ENCODE measurements around the gene PPP4R2. TPM values are rescaled to one million over a fixed set of nuclear protein-coding genes. Genes with fewer than 3 reads are reported as not detected.

PPP4R2 gene
- total RNA-seq, 3 donors from 2014 or later = 34.6 to 71.4 (median 49.2) TPM

DNA sequence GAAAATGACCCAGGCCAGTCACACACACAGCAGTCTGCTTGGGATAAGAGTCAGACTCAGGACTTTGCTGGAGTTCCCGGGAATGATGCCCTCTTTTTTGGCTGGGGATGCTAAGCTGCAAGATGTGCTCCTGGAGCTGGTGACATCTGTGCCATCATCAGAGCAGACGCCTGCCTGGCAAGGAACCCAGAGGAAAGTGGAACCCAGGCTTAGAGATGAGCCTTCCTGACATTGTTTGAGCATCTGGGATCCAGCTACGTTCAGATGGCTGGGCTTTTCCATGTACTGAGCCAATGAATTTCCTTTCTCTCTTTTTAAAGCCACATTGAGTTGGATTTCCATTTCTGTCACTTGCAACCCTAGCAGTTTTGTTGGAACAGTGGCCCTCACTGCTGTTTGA, 118.1 kb downstream of the PPP4R2 start:
- H3K36me3 ChIP-seq = no peaks in the 10 kb centered on the region
- TF ChIP-seq POLR2AphosphoS5 (IDR thresholded peaks at IDR 0.05) = no peak
- TF ChIP-seq, protein P1, sequence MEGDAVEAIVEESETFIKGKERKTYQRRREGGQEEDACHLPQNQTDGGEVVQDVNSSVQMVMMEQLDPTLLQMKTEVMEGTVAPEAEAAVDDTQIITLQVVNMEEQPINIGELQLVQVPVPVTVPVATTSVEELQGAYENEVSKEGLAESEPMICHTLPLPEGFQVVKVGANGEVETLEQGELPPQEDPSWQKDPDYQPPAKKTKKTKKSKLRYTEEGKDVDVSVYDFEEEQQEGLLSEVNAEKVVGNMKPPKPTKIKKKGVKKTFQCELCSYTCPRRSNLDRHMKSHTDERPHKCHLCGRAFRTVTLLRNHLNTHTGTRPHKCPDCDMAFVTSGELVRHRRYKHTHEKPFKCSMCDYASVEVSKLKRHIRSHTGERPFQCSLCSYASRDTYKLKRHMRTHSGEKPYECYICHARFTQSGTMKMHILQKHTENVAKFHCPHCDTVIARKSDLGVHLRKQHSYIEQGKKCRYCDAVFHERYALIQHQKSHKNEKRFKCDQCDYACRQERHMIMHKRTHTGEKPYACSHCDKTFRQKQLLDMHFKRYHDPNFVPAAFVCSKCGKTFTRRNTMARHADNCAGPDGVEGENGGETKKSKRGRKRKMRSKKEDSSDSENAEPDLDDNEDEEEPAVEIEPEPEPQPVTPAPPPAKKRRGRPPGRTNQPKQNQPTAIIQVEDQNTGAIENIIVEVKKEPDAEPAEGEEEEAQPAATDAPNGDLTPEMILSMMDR (IDR thresholded peaks at IDR 0.05) = no peak
- TF ChIP-seq POLR2A (IDR thresholded peaks at IDR 0.05) = no peak
- intact Hi-C loops (cut with DNase I; ENCODE audit: low total_unique reads) = no loop called here
- H3K4me3 ChIP-seq = no peak overlapping the region
- no peak for DNase-seq (ENCODE audit: low spot score in 2 of 2)
- H3K4me1 ChIP-seq = no peaks in the 10 kb centered on the region
- H3K9me3 ChIP-seq = no peaks in the 10 kb centered on the region
- no peaks in the 10 kb centered on the region for H3K27me3 ChIP-seq
- no peak overlapping the region for H3K27ac ChIP-seq

DNA sequence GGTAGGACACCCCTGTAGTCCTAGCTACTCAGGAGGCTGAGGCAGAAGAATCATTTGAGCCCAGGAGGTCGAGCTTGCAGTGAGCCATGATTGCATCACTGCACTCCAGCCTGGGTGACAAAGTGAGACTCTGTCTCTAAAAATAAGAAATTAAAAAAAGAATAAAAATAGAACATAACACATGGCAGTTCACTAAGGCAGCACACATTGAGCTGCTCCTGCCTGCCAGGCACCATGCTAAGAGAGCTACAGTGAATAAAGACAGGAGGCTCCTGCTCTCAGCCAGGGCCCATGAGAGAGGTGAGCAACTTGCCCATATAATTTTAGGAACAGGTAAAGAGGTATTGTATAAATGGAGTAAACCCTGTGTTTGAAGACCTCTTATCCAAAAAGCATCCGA, 119.2 kb downstream of the PPP4R2 start:
- H3K36me3 ChIP-seq = no peaks in the 10 kb centered on the region
- H3K27me3 ChIP-seq = no peaks in the 10 kb centered on the region
- DNase-seq (ENCODE audit: low spot score in 2 of 2) = no peak
- H3K4me1 ChIP-seq = no peaks in the 10 kb centered on the region
- intact Hi-C loops (cut with DNase I; ENCODE audit: low total_unique reads) = no loop called here
- H3K4me3 ChIP-seq = no peak overlapping the region
- H3K9me3 ChIP-seq = no peaks in the 10 kb centered on the region
- no peak overlapping the region for H3K27ac ChIP-seq
- TF ChIP-seq POLR2AphosphoS5 (IDR thresholded peaks at IDR 0.05) (no peak), POLR2A (IDR thresholded peaks at IDR 0.05) (no peak)
- TF ChIP-seq, protein P1 (IDR thresholded peaks at IDR 0.05) = no peak

Other genes starting within 250 kb of the PPP4R2 start
- gene SHQ1, start 148.4 kb upstream of the PPP4R2 start, total RNA-seq = 10 to 100 TPM in 2 of 3 donors, 1 to 10 TPM in 1; 9.6 to 19.3 (median 17.4) TPM
- gene GXYLT2, start 108.8 kb upstream of the PPP4R2 start, total RNA-seq = 10 to 100 TPM in 1 of 3 donors, 1 to 10 TPM in 2; 5.6 to 15.4 (median 7.4) TPM
- 10 to 100 TPM in 2 of 3 donors, 1 to 10 TPM in 1; 4.2 to 12.0 (median 10.8) TPM for gene EBLN2, start 64.8 kb downstream of the PPP4R2 start, total RNA-seq

Measured in breast epithelium (tissue), 4 donors.